ELR (cell line): ENCODE measurements around the gene LRRC49.
"Not testable (repeated sequence)": the region's sequence is repeated elsewhere in the genome, so short reads cannot be mapped to it uniquely, and the experiment has no call there.

Experiments
- DNase-seq: peaks from one replicate; pipeline ENCODE4 v3.0.0-alpha.2; 2015; ENCODE audit warnings: low read depth

The LRRC49 gene

GRCh38 chr15:70995383-70995970 lies 102.9 kb downstream of the LRRC49 start:
- no peak for DNase-seq

DNA sequence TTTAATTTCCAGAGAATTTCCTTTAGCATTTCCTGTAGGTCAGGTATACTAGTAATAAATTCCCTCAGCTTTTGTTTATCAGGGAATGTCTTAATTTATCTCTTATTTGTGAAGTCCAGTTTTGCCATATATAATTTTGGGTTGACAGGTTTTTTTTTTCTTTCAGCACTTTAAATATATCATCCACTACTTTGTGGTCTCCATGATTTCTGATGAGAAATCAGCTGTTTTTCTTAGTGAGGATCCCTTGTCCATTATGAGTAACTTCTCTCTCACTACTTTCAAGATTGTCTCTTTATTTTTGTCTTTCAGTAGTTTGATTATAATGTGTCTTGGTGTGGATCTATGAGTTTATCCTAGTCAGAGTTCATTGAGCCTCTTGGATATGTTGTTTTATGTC lies 105.7 kb downstream of the LRRC49 start:
- no peak for DNase-seq

DNA sequence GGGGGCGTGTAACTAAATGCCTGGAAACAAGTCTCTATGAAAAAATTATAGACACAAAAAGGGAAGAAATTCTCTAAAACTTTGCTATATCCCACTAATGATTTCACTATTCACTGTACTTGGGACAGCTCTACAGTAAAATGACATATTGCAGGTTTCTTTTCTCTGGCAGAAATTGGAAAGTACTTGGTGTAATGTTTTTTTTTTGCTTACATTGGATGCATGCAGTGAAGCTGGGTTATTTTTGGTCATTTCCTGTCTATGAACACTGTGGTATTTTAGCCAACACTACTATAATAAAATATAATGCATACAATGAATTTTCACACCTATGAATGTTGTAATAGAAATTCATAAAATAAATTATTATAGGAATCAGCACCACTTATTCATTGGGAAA lies 109.7 kb downstream of the LRRC49 start:
- no peak for DNase-seq

DNA sequence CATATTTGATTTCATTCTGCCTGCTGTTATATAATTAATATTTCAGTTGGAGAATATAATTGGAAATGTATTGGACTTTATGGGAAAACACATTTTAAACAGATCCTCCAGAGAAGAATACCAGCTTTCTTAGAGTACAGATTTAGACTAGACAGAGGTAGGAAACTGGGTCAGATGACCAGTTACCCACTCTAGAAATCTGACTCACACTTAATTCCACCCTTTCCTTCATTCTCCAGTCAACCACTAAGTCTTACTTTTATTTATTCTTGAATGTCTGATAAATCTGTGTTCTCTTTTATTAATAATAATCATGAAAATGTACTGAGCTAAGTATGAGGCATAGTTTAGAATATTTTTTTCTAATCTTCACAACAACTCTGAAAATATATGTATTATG lies 110.7 kb downstream of the LRRC49 start:
- DNase-seq, result peak; percentile 29

DNA sequence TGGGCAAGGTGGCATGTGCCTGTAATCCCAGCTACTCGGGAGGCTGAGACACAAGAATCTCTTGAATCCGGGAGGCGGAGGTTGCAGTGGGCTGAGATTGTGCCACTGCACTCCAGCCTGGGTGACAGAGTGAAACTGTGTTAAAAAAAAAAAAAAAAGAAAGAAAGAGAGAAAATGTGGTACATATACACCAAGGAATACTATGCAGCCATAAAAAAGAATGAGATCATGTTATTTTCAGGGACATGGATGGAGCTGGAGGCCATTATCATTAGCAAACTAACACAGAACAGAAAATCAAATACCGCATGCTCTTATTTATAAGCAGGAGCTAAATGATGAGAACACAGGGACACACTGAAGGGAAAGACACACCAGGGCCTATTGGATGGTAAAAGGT lies 111.9 kb downstream of the LRRC49 start:
- not testable (repeated sequence) for DNase-seq

DNA sequence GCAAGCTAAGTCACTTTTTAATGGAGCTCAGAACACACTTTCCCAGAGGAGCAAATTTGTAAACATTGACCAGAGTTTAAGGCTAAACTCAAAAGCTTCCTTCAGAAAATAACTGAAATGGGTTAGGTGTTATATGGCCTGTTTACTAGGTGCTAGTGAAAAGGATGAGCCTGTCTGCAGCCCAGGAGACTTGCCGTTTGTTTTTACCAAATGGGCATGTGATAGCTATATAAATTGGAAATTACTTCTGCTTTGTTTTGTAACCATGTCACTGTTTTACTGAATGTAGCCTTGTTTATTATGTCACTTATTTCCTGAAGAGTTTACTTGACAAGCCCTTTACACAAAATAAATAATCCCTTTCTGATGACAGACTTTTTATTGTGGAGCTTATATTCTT lies 113.3 kb downstream of the LRRC49 start:
- DNase-seq, result no peak

- no peak for DNase-seq
Measured at GRCh38 chr15:71008250-71008870, 115.7 kb downstream of the LRRC49 start.

DNA sequence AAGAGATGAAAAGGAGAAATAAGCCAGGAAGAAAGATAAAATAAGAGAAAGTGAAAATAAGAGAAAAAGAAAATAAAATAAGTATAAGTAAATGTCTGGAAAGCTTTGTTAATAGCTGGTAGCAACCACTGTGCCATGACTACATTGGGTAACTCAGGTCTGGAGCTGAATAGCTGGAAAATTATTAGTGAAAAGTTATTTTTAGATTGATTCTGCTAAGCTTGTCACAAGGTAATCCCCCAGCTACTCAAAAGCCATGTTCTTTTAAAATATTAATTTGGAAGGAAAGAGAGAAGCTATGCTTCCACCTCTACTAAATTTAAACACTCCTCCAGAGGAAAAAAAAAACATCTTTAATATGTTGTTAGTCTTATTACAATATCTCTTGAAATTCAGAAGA lies 117.8 kb downstream of the LRRC49 start:
- DNase-seq, result no peak

DNA sequence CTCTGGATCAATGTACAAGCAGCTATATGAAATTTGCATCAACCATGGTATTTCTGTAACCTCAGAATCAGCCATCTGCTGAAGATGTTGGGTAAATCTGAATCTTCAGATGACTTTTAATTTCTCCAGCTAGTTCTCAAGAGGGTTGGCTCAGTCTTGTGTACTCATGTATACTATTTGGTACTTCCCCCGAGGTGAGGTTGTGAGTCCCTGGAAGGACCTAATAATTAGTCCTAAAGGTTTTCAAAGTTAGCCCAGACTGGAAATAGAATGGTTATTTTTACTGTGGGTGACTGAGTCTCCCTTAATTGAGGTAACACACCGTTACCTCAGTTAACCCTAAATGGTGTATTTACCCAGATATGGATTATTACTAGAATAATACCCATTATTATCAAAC lies 118.4 kb downstream of the LRRC49 start:
- no peak for DNase-seq

GRCh38 chr15:71011503-71012155 lies 119.0 kb downstream of the LRRC49 start:
- peak; percentile 77 for DNase-seq

DNA sequence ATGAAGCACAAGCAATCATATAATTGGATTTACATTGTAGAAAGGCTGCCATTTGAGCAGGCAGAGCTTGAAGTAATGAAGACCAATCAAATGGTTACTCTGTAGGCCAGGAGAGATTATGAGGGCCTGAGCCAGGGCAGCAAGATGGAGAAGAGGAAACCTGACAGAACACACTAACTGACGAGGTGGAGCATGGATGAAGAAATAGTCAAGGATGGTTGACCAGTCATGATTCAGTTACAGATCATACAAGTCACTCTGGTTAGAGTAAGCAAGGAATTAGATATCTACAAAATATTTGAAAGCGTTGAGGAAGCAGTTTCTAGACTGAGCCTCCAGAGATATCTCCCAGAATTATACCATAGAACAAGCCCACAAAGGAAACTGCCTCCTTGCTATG lies 120.8 kb downstream of the LRRC49 start:
- peak; percentile 27 for DNase-seq

DNA sequence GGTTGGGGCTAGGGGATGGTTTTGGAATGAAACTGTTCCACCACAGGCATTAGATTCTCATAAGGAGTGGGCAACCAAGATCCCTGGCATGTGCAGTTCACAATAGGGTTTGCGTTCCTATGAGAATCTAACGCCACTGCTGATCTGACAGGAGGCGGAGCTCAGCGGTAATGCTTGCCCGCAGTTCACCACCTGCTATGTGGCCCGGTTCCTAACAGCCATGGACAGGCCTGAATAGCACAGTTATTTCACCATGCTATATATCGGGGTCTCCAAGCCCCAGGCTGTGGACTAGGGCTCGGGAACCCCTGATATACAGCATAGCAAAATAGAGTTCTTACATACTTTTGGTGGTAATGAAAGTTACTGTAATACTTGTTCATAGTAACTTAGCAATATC lies 122.7 kb downstream of the LRRC49 start:
- no peak for DNase-seq

DNA sequence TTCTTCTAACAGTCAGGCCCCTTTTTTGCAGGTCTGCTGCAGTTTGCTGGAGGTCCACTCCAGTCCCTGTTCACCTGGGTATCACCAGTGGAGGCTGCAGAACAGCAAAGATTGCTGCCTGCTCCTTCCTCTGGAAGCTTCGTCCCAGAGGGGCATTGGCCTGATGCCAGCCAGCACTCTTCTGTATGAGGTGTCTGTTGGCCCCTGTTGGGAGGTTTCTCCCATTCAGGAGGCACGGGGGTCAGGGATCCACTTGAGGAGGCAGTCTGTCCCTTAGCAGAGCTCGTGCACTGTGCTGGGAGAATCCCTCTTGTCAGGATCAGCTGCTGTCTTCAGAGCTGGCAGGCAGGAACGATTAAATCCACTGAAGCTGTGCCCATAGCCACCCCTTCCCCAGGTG lies 138.6 kb downstream of the LRRC49 start:
- DNase-seq, result not testable (repeated sequence)

GRCh38 chr15:71035478-71035877 lies 142.9 kb downstream of the LRRC49 start:
- DNase-seq, result not testable (repeated sequence)

DNA sequence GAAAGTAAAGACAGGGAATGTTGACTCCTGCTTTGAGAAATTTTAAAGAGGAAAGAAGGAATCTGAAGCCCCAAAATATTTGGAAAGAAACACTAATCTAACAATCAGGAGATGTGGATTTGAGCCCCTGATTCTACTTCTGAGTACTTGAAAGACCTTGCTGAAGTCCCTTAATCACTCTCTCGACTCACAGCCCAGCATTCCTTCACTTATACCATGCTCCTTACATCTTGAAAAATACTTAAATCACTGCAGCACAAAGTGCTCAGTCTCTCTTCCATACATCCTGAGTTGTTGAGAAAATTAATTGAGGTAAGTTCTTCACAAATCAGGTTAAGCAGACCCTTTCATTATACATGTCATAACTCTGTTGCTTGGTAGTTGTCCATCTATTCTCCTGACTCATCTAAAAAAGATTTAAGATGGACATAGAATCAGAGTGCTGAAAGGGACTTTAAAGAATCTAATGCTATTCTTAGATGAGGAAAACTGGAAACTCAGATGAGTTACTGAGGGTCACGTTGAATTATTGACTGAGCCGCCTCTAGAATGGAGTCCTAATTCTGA lies 149.8 kb downstream of the LRRC49 start:
- peak; percentile 22 for DNase-seq

DNA sequence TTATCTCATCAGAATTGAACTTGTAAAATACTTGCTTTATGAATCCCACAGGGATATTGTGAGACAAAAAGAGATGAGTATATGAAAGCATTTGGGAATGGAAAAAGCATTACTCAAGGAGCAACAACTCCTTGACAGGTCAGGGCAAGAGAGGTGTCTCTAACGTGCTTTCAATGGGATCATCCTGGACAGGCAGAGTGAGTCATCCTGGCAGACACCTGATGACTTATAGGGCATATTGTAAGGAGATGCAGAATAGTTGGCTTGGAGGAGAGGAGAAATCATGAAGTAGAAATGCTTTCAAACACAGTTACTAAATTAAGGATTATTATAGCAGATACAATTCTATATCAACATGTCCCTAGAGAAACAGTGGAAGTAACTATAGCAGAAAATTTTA lies 150.7 kb downstream of the LRRC49 start:
- peak; percentile 73 for DNase-seq

- DNase-seq, result peak; percentile 70
Measured at GRCh38 chr15:71044006-71044405, 151.4 kb downstream of the LRRC49 start.

DNA sequence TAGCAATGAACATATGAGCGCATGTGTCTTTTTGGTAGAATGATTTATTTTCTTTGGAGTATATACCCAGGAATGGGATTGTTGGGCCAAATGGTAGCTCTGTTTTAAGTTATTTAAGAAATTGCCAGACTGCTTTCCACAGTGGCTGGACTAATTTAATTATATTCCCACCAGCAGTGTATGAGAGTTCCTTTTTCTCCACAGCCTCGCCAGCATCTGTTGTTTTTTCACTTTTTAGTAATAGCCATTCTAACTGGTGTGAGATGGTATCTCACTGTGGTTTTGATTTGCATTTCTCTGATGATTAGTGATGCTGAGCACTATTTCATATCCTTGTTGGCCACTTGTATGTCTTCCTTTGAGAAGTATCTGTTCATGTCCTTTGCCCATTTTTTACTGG lies 153.5 kb downstream of the LRRC49 start:
- DNase-seq, result not testable (repeated sequence)

DNA sequence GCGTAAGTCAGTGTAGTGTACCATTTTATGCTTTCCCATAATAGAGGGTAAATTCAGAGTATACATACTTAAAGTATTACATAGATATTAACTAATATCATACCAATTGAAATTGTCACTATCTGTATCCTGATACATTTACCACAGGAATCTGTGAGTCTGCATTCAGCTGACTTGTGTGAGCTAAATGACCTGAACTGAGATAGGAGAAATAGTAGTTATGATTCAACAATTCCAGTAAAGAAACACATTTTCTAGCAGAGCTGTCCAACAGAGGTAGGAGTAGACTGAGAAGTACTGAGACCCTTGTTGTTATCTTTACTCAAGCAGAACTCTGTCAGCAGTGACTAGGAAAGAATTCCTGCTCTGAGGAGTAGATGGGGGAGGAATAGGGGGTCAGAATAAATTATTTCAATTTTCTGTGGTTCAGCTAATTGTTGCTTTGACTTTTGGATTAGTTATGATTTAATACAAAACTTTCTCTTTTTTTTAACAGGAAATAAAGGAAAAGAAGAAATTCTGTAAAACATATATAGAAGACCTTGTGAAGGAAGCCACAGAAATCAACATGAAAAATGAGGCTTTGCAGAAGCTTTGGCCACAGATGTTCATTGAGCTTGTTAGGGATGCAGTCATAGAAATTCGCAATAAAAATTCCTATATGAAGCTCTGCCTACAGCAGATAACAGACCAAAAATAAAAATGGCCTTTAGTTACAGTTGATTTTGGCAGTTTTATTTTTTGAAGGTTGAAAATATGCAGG lies 156.5 kb downstream of the LRRC49 start:
- DNase-seq, result peak; percentile 95

GRCh38 chr15:71049706-71050422 lies 157.2 kb downstream of the LRRC49 start:
- DNase-seq, result peak; percentile 70

- DNase-seq, result peak; percentile 23
Measured at GRCh38 chr15:71050461-71050860, 157.8 kb downstream of the LRRC49 start.

- peak; percentile 54 for DNase-seq
Measured at GRCh38 chr15:71051539-71051938, 158.9 kb downstream of the LRRC49 start.
